GM19025 (cell line): ENCODE data around the gene LDB2.

ENCODE experiments used
- ATAC-seq: cut with Tn5 transposase; IDR thresholded peaks from one replicate; pipeline ENCODE4 v1.9.1; 2021; ENCODE audit warnings: mild to moderate bottlenecking, low read depth, moderate library complexity; ENCODE audit not compliant: unreplicated experiment

LDB2 gene

DNA sequence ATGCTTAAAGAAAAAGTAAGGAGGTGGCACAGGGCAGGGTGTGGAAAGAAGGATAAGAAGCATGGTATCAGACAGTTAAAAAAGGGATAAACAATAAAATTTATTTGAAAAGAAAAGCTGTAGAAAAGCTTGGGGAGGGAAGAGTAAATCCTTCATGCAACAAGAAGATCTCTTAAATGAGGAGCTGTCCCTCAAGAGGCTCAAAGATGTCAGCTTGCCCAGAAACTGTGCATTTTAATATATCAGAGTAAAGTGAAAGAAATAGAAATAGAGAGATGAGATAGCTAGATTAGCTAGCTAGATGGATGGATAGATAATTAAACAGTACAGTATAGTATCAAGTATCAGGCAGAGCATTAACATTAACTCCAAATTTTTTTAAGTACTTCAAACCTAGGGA is 170.3 kb downstream of the LDB2 start:
- ATAC-seq: no peak

DNA sequence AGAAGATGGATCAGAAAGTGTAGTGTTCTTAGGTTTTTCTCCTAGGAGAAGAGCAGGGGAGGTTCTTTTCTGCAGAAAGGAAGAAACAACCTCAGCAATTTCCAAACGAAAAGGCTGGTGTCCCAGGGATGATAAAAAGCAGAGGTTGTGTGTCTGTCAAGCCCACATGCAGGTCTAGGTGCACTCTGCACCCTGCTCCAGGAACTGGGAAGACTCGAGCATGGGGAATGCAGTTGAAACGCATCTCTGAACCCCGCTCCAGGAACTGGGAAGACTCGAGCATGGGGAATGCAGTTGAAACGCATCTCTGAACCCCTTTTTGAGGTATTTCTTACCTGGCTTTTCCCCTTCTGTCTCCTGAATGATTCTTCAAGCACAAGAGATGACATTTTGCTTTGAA is 171.2 kb downstream of the LDB2 start:
- ATAC-seq: no peak

- no peak for ATAC-seq
Measured at GRCh38 chr4:16726368-16727050, 171.9 kb downstream of the LDB2 start.

- ATAC-seq: no peak
Measured at GRCh38 chr4:16725252-16725651, 173.2 kb downstream of the LDB2 start.

GRCh38 chr4:16722416-16722815 is 176.0 kb downstream of the LDB2 start:
- ATAC-seq: no peak

DNA sequence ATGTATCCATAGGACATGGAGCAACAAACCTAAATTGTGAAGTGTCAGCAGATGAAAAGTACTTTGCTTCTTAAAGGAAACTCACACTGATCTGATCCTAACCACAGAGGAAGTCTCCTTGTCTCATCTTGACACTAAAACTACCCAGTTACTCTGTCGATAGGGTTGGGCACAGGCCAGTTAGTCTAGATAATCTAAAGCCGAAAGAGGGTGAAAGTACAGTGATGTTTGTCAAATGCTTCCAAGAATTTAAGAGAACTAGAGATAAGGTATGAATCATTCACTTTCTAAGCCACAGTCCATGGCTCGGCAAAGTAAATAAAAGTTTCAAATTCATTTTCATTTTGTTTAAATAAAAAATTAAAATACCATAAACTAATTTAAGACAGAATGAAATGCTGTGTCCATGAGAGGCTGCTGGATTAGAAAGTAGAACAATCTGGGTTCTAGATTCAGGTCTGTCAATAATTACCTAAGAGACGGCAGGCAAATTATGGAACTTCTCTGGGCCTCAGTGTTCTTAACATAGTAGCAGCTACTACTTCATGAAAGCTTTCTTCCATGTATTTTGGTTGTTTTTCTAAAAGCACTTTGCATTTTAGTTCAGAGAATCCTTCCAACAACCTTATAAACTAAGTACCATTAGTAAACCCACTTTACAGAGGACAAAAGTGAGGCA is 176.7 kb downstream of the LDB2 start:
- ATAC-seq: no peak

DNA sequence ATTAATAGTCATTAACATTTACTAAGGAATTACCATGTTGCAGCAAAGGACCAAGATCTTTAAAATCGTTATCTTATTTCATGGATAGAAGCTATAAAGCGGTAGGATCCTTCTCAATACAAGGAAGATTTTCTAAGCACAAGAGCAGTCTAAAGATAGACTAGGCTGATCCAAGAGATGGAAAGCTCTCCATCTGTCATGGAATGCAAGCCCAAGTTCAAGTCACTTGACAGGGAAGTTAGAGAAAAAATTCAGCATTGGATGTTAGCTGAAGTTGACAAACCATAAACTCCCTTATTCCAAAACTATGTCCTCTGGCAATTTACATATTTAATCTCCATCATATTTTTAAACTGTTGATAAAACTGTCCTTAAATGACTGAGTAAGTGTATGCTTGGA is 177.7 kb downstream of the LDB2 start:
- ATAC-seq: no peak

- ATAC-seq: no peak
Measured at GRCh38 chr4:16717266-16717970, 181.0 kb downstream of the LDB2 start.

DNA sequence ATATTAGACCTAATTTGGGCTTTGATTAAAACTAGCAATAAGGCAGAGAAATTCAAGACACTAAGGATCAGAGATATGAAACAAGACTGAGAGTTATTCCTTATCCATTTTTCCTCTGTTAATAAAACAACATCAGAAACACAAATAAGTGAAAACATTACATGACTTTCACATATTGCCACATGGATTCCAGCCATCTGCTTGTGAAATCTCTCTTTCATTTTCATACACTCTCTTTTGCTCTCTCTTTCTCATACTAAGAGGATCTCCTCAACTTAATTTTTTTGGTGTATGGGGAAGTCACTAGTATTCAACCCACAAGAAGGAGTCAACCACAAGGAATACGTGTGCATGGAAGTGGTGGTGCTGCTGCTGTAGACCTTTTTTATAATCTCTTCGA is 183.0 kb downstream of the LDB2 start:
- ATAC-seq: no peak

- ATAC-seq: no peak
Measured at GRCh38 chr4:16714191-16714590, 184.3 kb downstream of the LDB2 start.

DNA sequence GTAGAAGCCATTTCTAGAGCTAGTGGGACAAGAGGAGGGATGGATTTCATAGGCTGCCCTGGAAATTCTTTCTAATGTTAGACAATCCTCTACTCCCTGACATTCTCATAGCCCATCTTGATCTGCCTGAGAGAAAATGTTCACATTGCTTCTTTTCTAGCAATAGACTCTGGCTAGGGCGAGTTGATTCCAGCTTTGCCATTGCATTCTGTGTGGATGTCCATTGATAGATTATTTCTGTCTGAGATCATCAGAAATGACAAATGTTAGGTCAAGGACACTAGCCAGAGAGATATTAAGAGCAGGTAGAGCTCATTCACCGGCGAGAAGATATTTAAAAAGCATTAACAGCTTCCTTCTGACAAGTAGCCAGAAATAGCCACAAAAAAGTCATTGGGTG is 184.7 kb downstream of the LDB2 start:
- no peak for ATAC-seq

DNA sequence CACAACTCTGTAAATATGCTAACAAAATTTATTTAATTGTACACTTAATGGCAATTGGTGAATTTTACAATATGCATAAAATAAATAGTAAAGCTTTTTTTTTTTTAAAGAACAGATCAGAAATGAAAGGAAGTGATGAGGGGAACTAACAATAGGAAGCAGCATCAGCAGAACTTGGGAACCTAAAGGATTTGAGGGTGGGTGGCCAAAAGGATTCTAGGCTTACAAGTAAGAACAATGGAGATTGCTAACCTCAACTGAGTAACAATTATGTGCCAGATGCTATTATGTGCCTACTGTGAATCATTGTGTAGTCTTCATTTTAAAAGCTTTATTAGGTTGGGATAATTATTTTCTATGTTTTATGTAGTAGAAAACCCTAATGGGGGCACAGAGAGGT is 185.2 kb downstream of the LDB2 start:
- no peak for ATAC-seq

DNA sequence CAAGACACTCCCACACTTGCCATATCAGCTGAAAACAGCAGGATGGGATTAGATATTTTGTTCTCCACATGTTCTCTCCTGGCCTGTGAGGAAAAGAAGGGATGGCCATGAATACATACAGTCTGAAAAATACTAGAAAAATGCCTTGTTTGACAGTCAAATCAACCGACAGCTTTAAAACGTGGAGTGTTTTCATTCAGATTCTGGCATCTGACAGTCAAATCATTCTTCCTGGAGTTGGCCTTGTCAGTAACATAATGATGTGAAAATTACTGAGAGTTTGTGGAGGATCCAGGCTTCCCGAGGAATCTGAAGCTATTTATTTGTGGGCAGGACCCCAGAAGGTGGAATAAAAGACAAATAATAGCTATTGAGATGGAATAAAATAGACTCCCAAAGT is 188.2 kb downstream of the LDB2 start:
- ATAC-seq: no peak

GRCh38 chr4:16707874-16708273 is 190.6 kb downstream of the LDB2 start:
- no peak for ATAC-seq

DNA sequence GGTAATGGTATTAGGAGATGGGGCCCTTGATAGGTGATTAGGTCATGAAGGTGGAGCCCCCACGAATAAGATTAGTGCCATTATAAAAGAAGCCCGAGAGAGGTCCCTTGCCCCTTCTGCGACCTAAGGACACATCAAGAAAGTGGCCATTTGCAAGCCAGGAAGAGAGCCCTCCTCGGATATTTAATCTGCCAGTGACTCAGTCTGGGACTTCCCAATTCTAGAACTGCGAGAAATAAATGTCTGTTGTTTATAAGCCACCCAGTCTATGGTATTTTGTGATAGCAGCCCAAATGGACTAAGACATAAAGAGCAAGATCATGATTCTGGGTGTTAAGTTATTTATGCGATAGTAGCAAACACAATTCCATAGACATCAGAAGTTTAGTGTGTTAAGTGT is 192.2 kb downstream of the LDB2 start:
- no peak for ATAC-seq

GRCh38 chr4:16705341-16705740 is 193.1 kb downstream of the LDB2 start:
- no peak for ATAC-seq

GRCh38 chr4:16704489-16704888 is 194.0 kb downstream of the LDB2 start:
- no peak for ATAC-seq

DNA sequence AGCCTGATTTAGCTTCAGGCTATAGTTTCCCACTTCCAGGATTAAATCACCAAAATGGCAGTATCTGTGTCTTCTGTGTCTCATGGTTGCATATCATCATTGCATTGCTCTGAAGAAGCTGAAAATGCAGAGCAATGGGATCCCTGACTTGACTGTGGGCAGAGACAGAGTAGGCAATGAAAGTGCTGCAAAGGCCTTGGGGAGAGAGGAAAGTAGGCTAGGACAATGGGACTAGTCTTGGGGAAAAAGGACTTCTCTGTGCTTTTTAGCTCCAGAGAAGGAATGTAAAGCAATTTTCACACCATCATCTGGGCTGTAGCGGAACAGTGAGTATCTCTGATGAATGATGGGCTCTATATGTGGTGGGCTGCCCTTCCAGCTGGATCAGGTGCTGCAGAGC is 202.5 kb downstream of the LDB2 start:
- no peak for ATAC-seq

GRCh38 chr4:16694884-16695276 is 203.6 kb downstream of the LDB2 start:
- ATAC-seq: no peak

DNA sequence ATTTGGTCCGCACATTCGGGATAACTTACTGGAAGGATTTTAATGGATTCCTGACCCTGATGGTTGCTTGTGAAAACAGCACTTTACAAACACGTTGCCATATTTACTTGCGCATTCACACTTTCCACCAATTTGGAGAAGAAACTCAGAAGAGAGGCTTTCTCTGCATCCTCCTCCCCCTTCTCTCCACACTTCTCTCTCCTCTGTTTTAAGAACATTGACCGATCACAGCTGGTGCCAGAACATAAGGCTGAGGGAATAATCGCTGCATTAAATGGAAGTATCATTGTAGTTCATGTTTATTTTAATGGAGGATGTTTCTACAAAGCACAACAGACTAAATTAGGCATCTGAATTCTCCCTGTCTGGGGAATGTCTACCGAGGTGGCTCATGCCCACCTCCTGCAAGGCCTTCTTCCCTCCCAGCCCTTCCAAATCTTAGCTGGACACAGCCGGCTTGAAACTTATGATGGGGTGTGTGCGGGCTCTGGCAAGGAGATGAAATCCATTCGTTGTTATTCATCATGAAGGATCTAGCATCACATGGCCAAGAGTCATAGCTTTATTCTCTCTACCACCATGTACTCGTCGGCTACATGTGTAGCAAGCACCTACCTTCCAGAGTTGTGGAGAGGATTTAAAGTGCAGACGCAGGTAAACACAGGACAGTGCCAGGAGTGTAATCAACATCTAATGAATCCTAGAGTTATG is 204.1 kb downstream of the LDB2 start:
- no peak for ATAC-seq

DNA sequence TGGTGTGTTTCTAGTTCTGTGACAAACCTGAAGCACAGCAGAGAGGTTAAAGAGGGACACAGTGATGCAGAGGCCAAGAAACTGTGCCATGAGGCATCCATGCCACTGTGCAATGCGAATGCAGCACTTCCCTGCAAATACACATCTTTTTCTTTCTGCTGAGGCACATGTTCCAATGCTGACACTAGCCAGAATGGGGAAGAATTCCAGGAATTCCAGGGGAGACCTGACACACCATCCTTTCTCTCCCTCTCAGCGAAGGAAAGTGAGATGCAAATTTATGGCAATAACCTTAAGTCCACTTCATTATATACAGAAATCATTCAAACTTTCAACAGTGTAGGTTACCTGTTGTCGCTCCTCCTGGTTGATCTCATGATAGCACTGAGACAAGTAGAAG is 204.8 kb downstream of the LDB2 start:
- ATAC-seq: no peak
